ENCODE results near the gene EFNA3. TPM values are rescaled to one million over a fixed set of nuclear protein-coding genes. Genes with fewer than 3 reads are reported as not detected.

Gene EFNA3
- total RNA-seq, 1 donor from 2014 or later, result 1.7 TPM

GRCh38 chr1:155062702-155063411, 15.8 kb upstream of the EFNA3 start:
- peak overlapping the region; percentile 11 for H3K4me3 ChIP-seq (ENCODE audit: low read depth, low read length)
- DNase-seq (ENCODE audit: low read depth), result no peak
- TF ChIP-seq CTCF (IDR thresholded peaks at IDR 0.05; ENCODE audit: insufficient read depth, low read length, poor library complexity, severe bottlenecking), result peak; percentile 95
- no peaks in the 10 kb centered on the region for H3K36me3 ChIP-seq (ENCODE audit: control insufficient read depth, insufficient read depth, low read length)
- no peaks in the 10 kb centered on the region for H3K27me3 ChIP-seq (ENCODE audit: control insufficient read depth, insufficient read depth, low read length)

- DNase-seq (ENCODE audit: low read depth), result no peak
- Histone ChIP-seq H3K27me3 (ENCODE audit: control insufficient read depth, insufficient read depth, low read length) (no peaks in the 10 kb centered on the region), H3K36me3 (ENCODE audit: control insufficient read depth, insufficient read depth, low read length) (no peaks in the 10 kb centered on the region), H3K4me3 (ENCODE audit: low read depth, low read length) (peak within 1 kb of the TSS; percentile 90)
- no peak for TF ChIP-seq CTCF (IDR thresholded peaks at IDR 0.05; ENCODE audit: insufficient read depth, low read length, poor library complexity, severe bottlenecking)
Observed at GRCh38 chr1:155063550-155064110, 15.0 kb upstream of the EFNA3 start, which contains the start of gene EFNA4. Gene EFNA4, plus strand, starts transcription at chr1:155063740. Its CDS starts 84 bp downstream, at chr1:155063824.

- no peak for TF ChIP-seq CTCF (IDR thresholded peaks at IDR 0.05; ENCODE audit: insufficient read depth, low read length, poor library complexity, severe bottlenecking)
- no peak for DNase-seq (ENCODE audit: low read depth)
- no peaks in the 10 kb centered on the region for H3K36me3 ChIP-seq (ENCODE audit: control insufficient read depth, insufficient read depth, low read length)
- no peaks in the 10 kb centered on the region for H3K27me3 ChIP-seq (ENCODE audit: control insufficient read depth, insufficient read depth, low read length)
- H3K4me3 ChIP-seq (ENCODE audit: low read depth, low read length), result peak overlapping the region; percentile 90
Observed at GRCh38 chr1:155064111-155064831, 14.4 kb upstream of the EFNA3 start.

GRCh38 chr1:155064832-155065429, 13.7 kb upstream of the EFNA3 start:
- no peak for TF ChIP-seq CTCF (IDR thresholded peaks at IDR 0.05; ENCODE audit: insufficient read depth, low read length, poor library complexity, severe bottlenecking)
- Histone ChIP-seq H3K4me3 (ENCODE audit: low read depth, low read length) (no peak overlapping the region), H3K36me3 (ENCODE audit: control insufficient read depth, insufficient read depth, low read length) (no peaks in the 10 kb centered on the region), H3K27me3 (ENCODE audit: control insufficient read depth, insufficient read depth, low read length) (no peaks in the 10 kb centered on the region)
- no peak for DNase-seq (ENCODE audit: low read depth)

GRCh38 chr1:155066777-155067176, 11.9 kb upstream of the EFNA3 start:
- no peak overlapping the region for H3K4me3 ChIP-seq (ENCODE audit: low read depth, low read length)
- H3K27me3 ChIP-seq (ENCODE audit: control insufficient read depth, insufficient read depth, low read length), result peaks cover 2% of the 10 kb centered on the region
- TF ChIP-seq CTCF (IDR thresholded peaks at IDR 0.05; ENCODE audit: insufficient read depth, low read length, poor library complexity, severe bottlenecking), result no peak
- H3K36me3 ChIP-seq (ENCODE audit: control insufficient read depth, insufficient read depth, low read length), result no peaks in the 10 kb centered on the region
- DNase-seq (ENCODE audit: low read depth), result no peak

Data from kidney epithelial cell (primary cell).